ACC112 (cell line): ENCODE data around the gene NOL6.

ENCODE experiments used
- H2AFZ ChIP-seq: fragments of 200-600 bp; sonication (generic); one replicate; pipeline ENCODE4 v1.6.0; 2017; ENCODE audit warnings: antibody characterized with exemption, low read length; ENCODE audit not compliant: unreplicated experiment
- H3K27ac ChIP-seq: fragments of 200-600 bp; sonication (generic); 2 replicates; pipeline ENCODE4 v1.5.1; 2014; ENCODE audit warnings: low read depth, mild to moderate bottlenecking, antibody characterized with exemption, low read length, moderate library complexity
- H3K27me3 ChIP-seq: fragments of 200-600 bp; sonication (generic); 2 replicates; pipeline ENCODE4 v1.6.1; 2014; ENCODE audit warnings: mild to moderate bottlenecking, antibody characterized with exemption, low read length, moderate library complexity, mixed read lengths; ENCODE audit not compliant: insufficient read depth
- H3K36me3 ChIP-seq: fragments of 200-600 bp; sonication (generic); 2 replicates; pipeline ENCODE4 v1.6.1; 2016; ENCODE audit warnings: mild to moderate bottlenecking, antibody characterized with exemption, low read length, moderate library complexity, mixed read lengths; ENCODE audit not compliant: insufficient read depth
- H3K4me1 ChIP-seq: fragments of 200-600 bp; sonication (generic); one replicate; pipeline ENCODE4 v1.6.1; 2016; ENCODE audit warnings: low read length, mixed read lengths; ENCODE audit not compliant: insufficient read depth, unreplicated experiment, control insufficient read depth
- H3K4me3 ChIP-seq: fragments of 200-600 bp; sonication (generic); 2 replicates; pipeline ENCODE4 v1.5.1; 2014; ENCODE audit warnings: mild to moderate bottlenecking, low read depth, low read length
- H3K79me2 ChIP-seq: fragments of 200-600 bp; sonication (generic); one replicate; pipeline ENCODE4 v1.6.0; 2016; ENCODE audit warnings: low read length; ENCODE audit not compliant: control insufficient read depth, unreplicated experiment, insufficient read depth

Gene NOL6

GRCh38 chr9:33440204-33440603 lies 33.5 kb downstream of the NOL6 start:
- Histone ChIP-seq H3K79me2 (no peaks in the 10 kb centered on the region), H3K4me3 (no peak overlapping the region), H3K4me1 (peaks cover 16% of the 10 kb centered on the region), H3K27me3 (peaks cover 12% of the 10 kb centered on the region), H2AFZ (no peak overlapping the region), H3K27ac (no peak overlapping the region), H3K36me3 (no peaks in the 10 kb centered on the region)

- Histone ChIP-seq H2AFZ (no peak overlapping the region), H3K4me1 (peaks cover 16% of the 10 kb centered on the region), H3K36me3 (no peaks in the 10 kb centered on the region), H3K27me3 (peaks cover 16% of the 10 kb centered on the region), H3K79me2 (no peaks in the 10 kb centered on the region), H3K27ac (no peak overlapping the region), H3K4me3 (no peak overlapping the region)
Measured at GRCh38 chr9:33439731-33440130, 34.0 kb downstream of the NOL6 start.

- H3K4me1 ChIP-seq = peaks cover 16% of the 10 kb centered on the region
- H3K27ac ChIP-seq = no peak overlapping the region
- peaks cover 18% of the 10 kb centered on the region for H3K27me3 ChIP-seq
- no peak overlapping the region for H2AFZ ChIP-seq
- no peaks in the 10 kb centered on the region for H3K79me2 ChIP-seq
- H3K4me3 ChIP-seq = no peak overlapping the region
- H3K36me3 ChIP-seq = no peaks in the 10 kb centered on the region
Measured at GRCh38 chr9:33438926-33439680, 34.6 kb downstream of the NOL6 start.

GRCh38 chr9:33437898-33438297 lies 35.8 kb downstream of the NOL6 start:
- no peak overlapping the region for H3K27ac ChIP-seq
- H3K4me1 ChIP-seq = peaks cover 8% of the 10 kb centered on the region

GRCh38 chr9:33437205-33437604 lies 36.5 kb downstream of the NOL6 start:
- peaks cover 18% of the 10 kb centered on the region for H3K27me3 ChIP-seq
- peaks cover 3% of the 10 kb centered on the region for H3K4me1 ChIP-seq
- no peaks in the 10 kb centered on the region for H3K36me3 ChIP-seq
- no peak overlapping the region for H3K27ac ChIP-seq
- H2AFZ ChIP-seq = no peak overlapping the region
- H3K4me3 ChIP-seq = no peak overlapping the region
- no peaks in the 10 kb centered on the region for H3K79me2 ChIP-seq

More at GRCh38 chr9:33437898-33438297, 35.8 kb downstream of the NOL6 start:
- Histone ChIP-seq H3K4me3 (no peak overlapping the region), H3K27me3 (peaks cover 18% of the 10 kb centered on the region), H2AFZ (no peak overlapping the region), H3K36me3 (no peaks in the 10 kb centered on the region), H3K79me2 (no peaks in the 10 kb centered on the region)

- no peak overlapping the region for H3K27ac ChIP-seq
- H3K4me3 ChIP-seq = no peak overlapping the region
- no peak overlapping the region for H2AFZ ChIP-seq
- peaks cover 4% of the 10 kb centered on the region for H3K4me1 ChIP-seq
- H3K27me3 ChIP-seq = peaks cover 18% of the 10 kb centered on the region
- no peaks in the 10 kb centered on the region for H3K79me2 ChIP-seq
- no peaks in the 10 kb centered on the region for H3K36me3 ChIP-seq
Measured at GRCh38 chr9:33436445-33436844, 37.3 kb downstream of the NOL6 start.

GRCh38 chr9:33435821-33436277 lies 37.9 kb downstream of the NOL6 start:
- H3K27ac ChIP-seq = no peak overlapping the region
- peaks cover 18% of the 10 kb centered on the region for H3K27me3 ChIP-seq
- no peaks in the 10 kb centered on the region for H3K79me2 ChIP-seq
- peaks cover 10% of the 10 kb centered on the region for H3K4me1 ChIP-seq
- no peaks in the 10 kb centered on the region for H3K36me3 ChIP-seq
- H2AFZ ChIP-seq = no peak overlapping the region
- no peak overlapping the region for H3K4me3 ChIP-seq

- H3K27me3 ChIP-seq = peaks cover 18% of the 10 kb centered on the region
- no peak overlapping the region for H3K27ac ChIP-seq
- no peaks in the 10 kb centered on the region for H3K79me2 ChIP-seq
- H3K4me3 ChIP-seq = no peak overlapping the region
- no peaks in the 10 kb centered on the region for H3K36me3 ChIP-seq
- H3K4me1 ChIP-seq = peaks cover 10% of the 10 kb centered on the region
- H2AFZ ChIP-seq = no peak overlapping the region
Measured at GRCh38 chr9:33434317-33435105, 39.2 kb downstream of the NOL6 start.

- no peaks in the 10 kb centered on the region for H3K79me2 ChIP-seq
- no peak overlapping the region for H3K4me3 ChIP-seq
- no peak overlapping the region for H2AFZ ChIP-seq
- H3K36me3 ChIP-seq = no peaks in the 10 kb centered on the region
- peaks cover 18% of the 10 kb centered on the region for H3K27me3 ChIP-seq
- H3K27ac ChIP-seq = no peak overlapping the region
- peaks cover 10% of the 10 kb centered on the region for H3K4me1 ChIP-seq
Measured at GRCh38 chr9:33433871-33434270, 39.9 kb downstream of the NOL6 start.

GRCh38 chr9:33431420-33431819 lies 42.3 kb downstream of the NOL6 start:
- Histone ChIP-seq H3K4me1 (peaks cover 10% of the 10 kb centered on the region), H3K36me3 (no peaks in the 10 kb centered on the region), H3K27ac (no peak overlapping the region), H3K4me3 (no peak overlapping the region), H3K27me3 (peaks cover 18% of the 10 kb centered on the region), H3K79me2 (no peaks in the 10 kb centered on the region), H2AFZ (no peak overlapping the region)
